Skin epidermis (tissue), 12 donors: Measurements from ENCODE around the gene ONECUT3.
"Not testable (repeated sequence)": the region's sequence is repeated elsewhere in the genome, so short reads cannot be mapped to it uniquely, and the experiment has no call there.

Experiments used
- H3K27ac ChIP-seq, 21 experiments: fragments of 200-600 bp; sonication (generic) in 11 of 21; one replicate each; pipeline ENCODE4 v1.5.0; 2020; ENCODE audit warnings: mild to moderate bottlenecking in 3 of 21, inconsistent platforms in 2 of 21, moderate library complexity in 2 of 21
- H3K4me3 ChIP-seq, 7 experiments: fragments of 200-600 bp; sonication (generic) in 2 of 7; one replicate each; pipeline ENCODE4 v1.5.0; 2020; ENCODE audit warnings: inconsistent platforms in 2 of 7, mild to moderate bottlenecking in 2 of 7, moderate library complexity in 1 of 7

ONECUT3 gene

GRCh38 chr19:1754018-1754635, 821 bp downstream of the ONECUT3 start:
- Histone ChIP-seq H3K27ac (no peak overlapping the region), H3K4me3 (no peak overlapping the region)

GRCh38 chr19:1754636-1755466, 1.5 kb downstream of the ONECUT3 start:
- Histone ChIP-seq H3K4me3 (no peak overlapping the region), H3K27ac (no peak overlapping the region)

GRCh38 chr19:1755467-1756171, 2.3 kb downstream of the ONECUT3 start:
- H3K4me3 ChIP-seq: no peak overlapping the region
- no peak overlapping the region for H3K27ac ChIP-seq

GRCh38 chr19:1756264-1756663, 3.0 kb downstream of the ONECUT3 start:
- Histone ChIP-seq H3K27ac (no peak overlapping the region), H3K4me3 (no peak overlapping the region)

- no peak overlapping the region for H3K27ac ChIP-seq
- no peak overlapping the region for H3K4me3 ChIP-seq
Observed at GRCh38 chr19:1756705-1757465, 3.6 kb downstream of the ONECUT3 start.

- Histone ChIP-seq H3K4me3 (no peak overlapping the region), H3K27ac (no peak overlapping the region)
Observed at GRCh38 chr19:1757468-1758230, 4.3 kb downstream of the ONECUT3 start.

- no peak overlapping the region for H3K27ac ChIP-seq
- no peak overlapping the region for H3K4me3 ChIP-seq
Observed at GRCh38 chr19:1758231-1758577, 4.9 kb downstream of the ONECUT3 start.

- Histone ChIP-seq H3K4me3 (no peak overlapping the region), H3K27ac (no peak overlapping the region)
Observed at GRCh38 chr19:1758959-1759903, 5.9 kb downstream of the ONECUT3 start.

- Histone ChIP-seq H3K4me3 (no peak overlapping the region), H3K27ac (no peak overlapping the region)
Observed at GRCh38 chr19:1760020-1760419, 6.7 kb downstream of the ONECUT3 start.

GRCh38 chr19:1760786-1761527, 7.7 kb downstream of the ONECUT3 start:
- not testable (repeated sequence) for H3K27ac ChIP-seq, H3K4me3 ChIP-seq

GRCh38 chr19:1761528-1762242, 8.4 kb downstream of the ONECUT3 start:
- Histone ChIP-seq H3K27ac (no peak overlapping the region), H3K4me3 (no peak overlapping the region)

- H3K4me3 ChIP-seq: no peak overlapping the region
Observed at GRCh38 chr19:1762243-1763117, 9.2 kb downstream of the ONECUT3 start.

GRCh38 chr19:1763648-1764639, 10.6 kb downstream of the ONECUT3 start:
- Histone ChIP-seq H3K27ac (no peak overlapping the region), H3K4me3 (no peak overlapping the region)

More at GRCh38 chr19:1762243-1763117, 9.2 kb downstream of the ONECUT3 start:
- no peak overlapping the region for H3K27ac ChIP-seq

GRCh38 chr19:1764729-1765128, 11.4 kb downstream of the ONECUT3 start:
- Histone ChIP-seq H3K4me3 (no peak overlapping the region), H3K27ac (no peak overlapping the region)
